NCI-H460 (cell line): ENCODE results near the gene CILP. TPM values are rescaled to one million over a fixed set of nuclear protein-coding genes. Genes with fewer than 3 reads are reported as not detected.

Experiments used
- DNase-seq: peaks from one replicate; pipeline ENCODE4 v3.0.0-alpha.2; 2016; ENCODE audit warnings: low read depth; ENCODE audit errors: extremely low read depth
- small RNA-seq, 2 experiments: library from RNA; depleted of rRNA; stranded (forward); fragments of <200 nt; gene quantifications; one replicate each; pipeline ENCODE3, GENCODE V24; 2014
- total RNA-seq: library from RNA; depleted of rRNA; stranded (reverse); fragments of >200 nt; shearing (Covaris generic); gene quantifications from 2 replicates; pipeline ENCODE4 v1.2.3, GENCODE V29; 2014; rRNA removed

CILP gene
- total RNA-seq, 1 experiment from 2014 or later = not detected

GRCh38 chr15:65163041-65163440 lies 48.2 kb downstream of the CILP start:
- no peak for DNase-seq

DNA sequence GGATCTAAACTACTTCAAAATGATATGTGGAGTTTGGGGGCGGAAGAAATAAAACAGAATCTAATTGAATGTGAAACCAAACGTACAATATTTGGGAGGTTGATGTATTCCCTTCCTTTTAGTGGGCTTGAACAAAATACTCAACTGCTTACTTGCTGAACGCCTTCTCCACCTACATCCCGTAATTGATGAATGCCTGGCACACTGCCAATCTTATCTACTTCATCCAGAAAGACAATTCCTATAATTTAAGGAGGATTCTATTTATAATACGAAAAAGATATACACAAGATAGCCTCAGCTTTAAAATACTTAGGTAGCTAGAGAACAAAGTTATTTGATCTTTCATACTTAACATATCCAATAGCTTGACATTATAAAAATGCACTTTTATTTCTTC lies 54.6 kb downstream of the CILP start:
- no peak for DNase-seq

- no peak for DNase-seq
Measured at GRCh38 chr15:65154720-65155119, 56.6 kb downstream of the CILP start.

DNA sequence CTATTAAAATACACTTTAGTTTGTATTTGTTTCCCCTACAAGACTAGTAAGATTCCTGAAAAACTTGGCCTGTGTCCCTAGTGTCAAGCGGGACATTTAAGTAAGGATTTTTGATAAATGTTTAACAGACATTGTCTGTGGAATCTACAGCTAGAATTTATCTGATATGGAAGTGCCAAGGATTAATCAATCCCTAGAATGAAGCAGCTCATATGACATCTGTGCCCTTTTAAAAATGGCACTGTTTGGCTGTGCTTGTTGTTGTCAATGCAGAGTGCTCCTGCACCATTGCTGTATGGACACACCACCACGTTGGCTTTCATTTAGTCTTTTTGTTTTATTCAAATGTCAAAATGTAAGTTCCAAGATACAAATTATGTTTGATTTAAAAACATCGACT lies 63.4 kb downstream of the CILP start:
- no peak for DNase-seq

DNA sequence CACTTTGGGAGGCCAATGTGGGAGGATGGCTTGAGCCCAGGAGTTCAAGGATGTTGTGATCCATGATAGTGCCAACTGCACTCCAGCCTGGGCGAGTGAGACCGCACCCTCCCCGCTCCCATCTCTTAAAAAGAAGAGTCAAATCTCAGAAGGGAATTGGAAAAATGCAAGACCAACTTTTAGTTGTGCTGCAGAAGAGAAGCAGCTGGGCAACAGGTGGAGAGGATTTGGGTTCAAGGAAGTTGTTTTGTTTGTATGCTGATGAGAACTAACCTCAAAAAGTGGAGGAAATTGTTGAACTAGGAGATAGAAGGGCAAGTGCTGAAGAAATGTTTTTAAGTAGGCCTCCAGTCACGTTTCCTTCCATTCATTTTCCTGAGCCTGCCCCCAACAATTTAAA lies 64.8 kb downstream of the CILP start:
- DNase-seq = no peak

Small RNA genes within 50 kb of the gene (small RNA-seq; reads per million reads assigned to genes)
- gene AC068213.1 = 0 reads per million in 2 experiments
- gene RNU6-686P = 0 reads per million in 2 experiments

Other genes starting within 250 kb of the CILP start
- 76.8 and 80.0 TPM in 2 replicates for gene SPG21, start 221.6 kb downstream of the CILP start, total RNA-seq
- 22.7 and 24.4 TPM in 2 replicates for gene MTFMT, start 181.8 kb downstream of the CILP start, total RNA-seq
- 0.75 and 1.1 TPM in 2 replicates for gene SLC51B, start 166.1 kb downstream of the CILP start, total RNA-seq
- gene RASL12, start 143.5 kb downstream of the CILP start, total RNA-seq = 0.07 TPM in 1 of 2 replicates, not detected in the other
- not detected in 2 replicates for gene KBTBD13, start 134.7 kb downstream of the CILP start, total RNA-seq
- 0.75 and 1.1 TPM in 2 replicates for gene UBAP1L, start 96.3 kb downstream of the CILP start, total RNA-seq
- gene PDCD7, start 77.7 kb downstream of the CILP start, total RNA-seq = 18.6 and 20.1 TPM in 2 replicates
- gene CLPX, start 26.1 kb downstream of the CILP start, total RNA-seq = 42.0 and 55.4 TPM in 2 replicates
- 11.8 and 12.9 TPM in 2 replicates for gene PARP16, start 75.4 kb upstream of the CILP start, total RNA-seq
- not detected in 2 replicates for gene RNU5A-1, start 84.6 kb upstream of the CILP start, total RNA-seq
- not detected in 2 replicates for gene RNU5B-1, start 93.2 kb upstream of the CILP start, total RNA-seq
- not detected in 2 replicates for gene IGDCC3, start 166.5 kb upstream of the CILP start, total RNA-seq
- gene IGDCC4, start 211.5 kb upstream of the CILP start, total RNA-seq = 0.29 and 0.74 TPM in 2 replicates